Transverse colon (tissue), 4 donors: ENCODE measurements around the gene ANKDD1B. TPM values are rescaled to one million over a fixed set of nuclear protein-coding genes. Genes with fewer than 3 reads are reported as not detected.

Source experiments
- DNase-seq: peaks from one replicate; pipeline ENCODE4 v3.0.0-alpha.2; 2019
- H3K27ac ChIP-seq, 4 donors: fragments of 200-600 bp; sonication (generic); 2 replicates each; pipeline ENCODE4 v1.5.1; 2016 to 2018; ENCODE audit warnings: inconsistent platforms in 4 of 4
- H3K27me3 ChIP-seq: fragments of 200-600 bp; sonication (generic); 2 replicates; pipeline ENCODE4 v1.5.1; 2017; ENCODE audit warnings: inconsistent platforms
- H3K36me3 ChIP-seq, 4 donors: fragments of 200-600 bp; sonication (generic); 2 replicates each; pipeline ENCODE4 v1.5.1; 2017 to 2019; ENCODE audit warnings: inconsistent platforms in 4 of 4
- H3K4me1 ChIP-seq, 4 donors: fragments of 200-600 bp; sonication (generic); 2 replicates each; pipeline ENCODE4 v1.5.1; 2017 to 2020; ENCODE audit warnings: inconsistent platforms in 4 of 4
- H3K4me3 ChIP-seq, 4 donors: fragments of 200-600 bp; sonication (generic); 1 replicate in 1 of 4; 2 replicates in 3 of 4; pipeline versions ENCODE4 v1.5.1 to v1.6.1; 2017 to 2019; ENCODE audit warnings: inconsistent platforms in 4 of 4
- H3K9me3 ChIP-seq, 2 donors: fragments of 200-600 bp; sonication (generic); 2 replicates each; pipeline ENCODE4 v1.5.1; 2017 to 2019; ENCODE audit warnings: inconsistent platforms in 2 of 2
- CTCF ChIP-seq, 5 experiments: fragments of 200-600 bp in 3 of 5; fragments of 450-650 bp in 2 of 5; sonication (generic) in 3 of 5; IDR thresholded peaks; 1 replicate in 2 of 5; 2 replicates in 3 of 5; pipeline ENCODE4 v1.5.1; 2016 to 2017; ENCODE audit warnings: antibody characterized with exemption in 5 of 5, inconsistent platforms in 3 of 5, mild to moderate bottlenecking in 2 of 5, moderate library complexity in 1 of 5
- EP300 ChIP-seq: sonication (generic); formaldehyde crosslinking; IDR thresholded peaks from one replicate; pipeline ENCODE4 v1.6.1; 2017; ENCODE audit warnings: antibody characterized with exemption, low read depth
- POLR2A ChIP-seq: fragments of 450-650 bp; IDR thresholded peaks from one replicate; pipeline ENCODE4 v1.6.1; 2016; ENCODE audit warnings: antibody characterized with exemption, mild to moderate bottlenecking, moderate library complexity
- POLR2AphosphoS5 ChIP-seq, 3 donors: sonication (generic); formaldehyde crosslinking; IDR thresholded peaks; one replicate each; pipeline ENCODE4 v1.6.1; 2016; ENCODE audit warnings: antibody characterized with exemption in 3 of 3
- WGBS, 2 donors: methylation state at CpG; one replicate each; pipeline ENCODE4 v1.1.5; 2018; ENCODE audit warnings: low coverage in 1 of 2; 5-methylcytosine and 5-hydroxymethylcytosine counted together
- in situ Hi-C, 4 donors: fragments of 200-750 bp; cut with MboI; loops; one replicate each; pipeline versions ENCODE4 v1.15.0 to v1.15.1; 2017; ENCODE audit warnings: low sequenced_read_pairs in 3 of 4, low pct_ligation_motif_present in 1 of 4, low pct_unique_long_range_greater_than_20kb in 1 of 4
- intact Hi-C: fragments of 100-400 bp; cut with DNase I; formaldehyde crosslinking; loops from one replicate; pipeline ENCODE4 v1.15.1; 2023; ENCODE audit warnings: low total_unique reads
- total RNA-seq, 4 donors: library from RNA; depleted of rRNA; stranded (reverse); fragments of >200 nt; gene quantifications; one replicate each; pipeline ENCODE4 v1.1.0, GENCODE V29; 2016

Gene ANKDD1B
- total RNA-seq, 4 donors from 2014 or later, result 3.6 to 20.6 (median 13.9) TPM

DNA sequence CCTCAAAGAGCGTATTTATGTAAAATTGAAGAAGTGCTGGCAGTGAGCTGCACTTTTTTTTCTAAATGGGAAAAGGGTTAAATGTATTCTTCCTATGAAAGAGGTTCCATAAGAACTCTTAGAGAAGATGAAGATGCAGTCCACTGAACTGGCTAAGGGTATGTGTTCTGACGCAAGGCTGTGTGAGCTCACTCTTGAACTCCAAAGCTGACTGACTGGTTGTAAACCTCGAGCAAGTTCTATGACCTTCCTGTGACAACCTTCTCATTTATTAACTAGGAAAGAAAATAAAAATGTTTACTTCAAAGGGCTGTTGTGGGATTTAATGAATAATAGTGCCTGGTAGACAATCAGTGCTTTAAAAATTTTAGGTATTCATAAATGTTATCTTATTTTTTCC lies 59.3 kb downstream of the ANKDD1B start:
- H3K27me3 ChIP-seq, result no peaks in the 10 kb centered on the region
- in situ Hi-C loops (loop anchor here in 2 of 4 donors (10.0 to 25.0 kb wide), 2 partner anchors 76 to 433 kb away; partner anchors contain the start of gene ANKRD31 (in 1 of the 2)), intact Hi-C loops (loop anchor here (10.0 kb wide), 1 partner anchor 616 kb away; the partner anchor contains the start of gene GCNT4)
- H3K9me3 ChIP-seq, result no peaks in the 10 kb centered on the region
- no peak overlapping the region for H3K4me3 ChIP-seq
- TF ChIP-seq EP300, result no peak
- TF ChIP-seq POLR2AphosphoS5 (IDR thresholded peaks at IDR 0.05), result no peak
- TF ChIP-seq POLR2A, result no peak
- no peak for TF ChIP-seq CTCF (IDR thresholded peaks at IDR 0.05)
- no peak overlapping the region for H3K27ac ChIP-seq
- no peak for DNase-seq
- WGBS, 2 donors, result 74 to 88% methylated on average over 3 of the region's 3 CpGs
- peaks cover 0 to 15% (median 6%) of the 10 kb centered on the region in 4 donors for H3K4me1 ChIP-seq
- H3K36me3 ChIP-seq, result no peaks in the 10 kb centered on the region

DNA sequence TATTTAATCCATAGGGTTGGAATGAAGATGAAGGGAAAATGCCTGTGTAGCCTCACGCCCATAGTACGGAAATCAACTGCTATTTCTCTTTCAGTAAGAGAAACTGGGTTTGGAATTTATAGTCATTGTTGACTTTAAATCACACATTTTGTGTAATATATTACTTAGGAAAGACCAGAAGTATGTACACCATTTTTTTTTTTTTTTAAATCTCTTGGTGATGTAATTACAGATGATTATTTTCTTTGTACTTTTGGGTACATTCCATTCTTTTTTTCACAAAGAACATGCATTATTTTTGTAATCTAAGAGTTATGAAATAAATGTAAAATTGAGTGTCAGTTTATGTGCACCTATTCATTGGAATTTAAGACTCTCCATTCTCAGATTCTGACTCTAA lies 60.3 kb downstream of the ANKDD1B start:
- in situ Hi-C loops, result loop anchor here in 2 of 4 donors (10.0 to 25.0 kb wide), 2 partner anchors 77 to 434 kb away; partner anchors contain the start of gene ANKRD31 (in 1 of the 2)
- no peaks in the 10 kb centered on the region for H3K36me3 ChIP-seq
- no peak for TF ChIP-seq POLR2A
- no peak for TF ChIP-seq EP300
- TF ChIP-seq POLR2AphosphoS5 (IDR thresholded peaks at IDR 0.05), result no peak
- no peak for TF ChIP-seq CTCF (IDR thresholded peaks at IDR 0.05)
- no peaks in the 10 kb centered on the region for H3K9me3 ChIP-seq
- H3K4me1 ChIP-seq, result peaks cover 0 to 15% (median 6%) of the 10 kb centered on the region in 4 donors
- H3K27me3 ChIP-seq, result no peaks in the 10 kb centered on the region
- H3K27ac ChIP-seq, result no peak overlapping the region
- H3K4me3 ChIP-seq, result no peak overlapping the region
- no peak for DNase-seq
- 48 to 80% methylated on average over 2 of the region's 2 CpGs for WGBS, 2 donors
- intact Hi-C loops, result loop anchor here (10.0 kb wide), 1 partner anchor 617 kb away; the partner anchor contains the start of gene GCNT4

DNA sequence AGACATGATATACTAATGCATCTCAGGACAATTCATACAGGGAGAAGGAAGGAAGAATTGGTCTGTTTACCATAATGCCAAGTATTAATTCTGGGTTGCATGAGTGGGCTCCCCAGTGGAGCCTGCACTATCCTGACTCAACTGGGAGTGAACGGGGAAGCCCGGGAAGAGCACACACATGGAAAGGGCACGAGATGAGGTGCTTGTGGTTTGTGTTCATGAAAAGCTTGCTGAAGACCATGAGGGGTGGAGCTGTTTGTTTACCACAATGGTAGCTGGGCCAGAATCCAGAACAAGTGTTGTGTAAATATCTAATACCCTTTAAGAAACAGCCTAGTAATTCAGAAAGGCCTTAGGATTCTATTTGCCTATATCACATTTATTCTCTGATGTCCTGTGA lies 61.4 kb downstream of the ANKDD1B start:
- H3K27me3 ChIP-seq, result no peaks in the 10 kb centered on the region
- in situ Hi-C loops, result loop anchor here in 2 of 4 donors (10.0 to 25.0 kb wide), 2 partner anchors 78 to 435 kb away; partner anchors contain the start of gene ANKRD31 (in 1 of the 2)
- 85 to 93% methylated on average over 3 of the region's 3 CpGs for WGBS, 2 donors

DNA sequence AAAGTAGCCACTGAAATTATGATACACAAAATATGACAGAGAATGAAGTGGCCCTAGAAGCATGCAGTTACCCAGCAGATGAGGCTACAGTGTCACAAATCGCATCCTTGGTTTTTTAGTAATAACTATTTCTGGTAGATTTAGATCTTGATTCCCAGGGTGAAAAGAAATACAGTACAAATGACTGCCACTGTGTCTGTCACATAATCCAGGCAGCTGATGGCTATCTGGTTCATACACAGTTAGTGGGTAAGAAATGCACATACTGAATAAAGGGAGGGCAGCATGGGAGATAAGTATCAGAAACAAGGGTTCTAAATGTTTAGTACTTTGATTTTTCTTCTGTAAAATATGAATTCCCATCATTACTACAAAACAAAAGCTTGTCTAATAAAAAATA lies 64.5 kb downstream of the ANKDD1B start:
- Histone ChIP-seq H3K4me3 (no peak overlapping the region), H3K27me3 (no peaks in the 10 kb centered on the region), H3K4me1 (no peaks in the 10 kb centered on the region), H3K27ac (no peak overlapping the region), H3K9me3 (no peaks in the 10 kb centered on the region), H3K36me3 (no peaks in the 10 kb centered on the region)
- TF ChIP-seq EP300 (no peak), CTCF (IDR thresholded peaks at IDR 0.05) (no peak), POLR2A (no peak), POLR2AphosphoS5 (IDR thresholded peaks at IDR 0.05) (no peak)
- in situ Hi-C loops, result loop anchor here in 3 of 4 donors (10.0 to 25.0 kb wide), 3 partner anchors 81 to 438 kb away; partner anchors contain the start of gene ANKRD31 (in 1 of the 3)
- 89 to 97% methylated on average over 1 of the region's 1 CpG for WGBS, 2 donors
- intact Hi-C loops, result loop anchor here (10.0 kb wide), 1 partner anchor 621 kb away; the partner anchor contains the start of gene GCNT4
- DNase-seq, result no peak

More for the DNA sequence above, 61.4 kb downstream of the ANKDD1B start:
- no peak overlapping the region for H3K4me3 ChIP-seq
- H3K27ac ChIP-seq, result no peak overlapping the region
- DNase-seq, result no peak
- peaks cover 0 to 15% (median 6%) of the 10 kb centered on the region in 4 donors for H3K4me1 ChIP-seq
- intact Hi-C loops, result loop anchor here (10.0 kb wide), 1 partner anchor 618 kb away; the partner anchor contains the start of gene GCNT4
- no peaks in the 10 kb centered on the region for H3K9me3 ChIP-seq
- no peaks in the 10 kb centered on the region for H3K36me3 ChIP-seq
- TF ChIP-seq POLR2AphosphoS5 (IDR thresholded peaks at IDR 0.05) (no peak), EP300 (no peak), CTCF (IDR thresholded peaks at IDR 0.05) (no peak), POLR2A (no peak)
